Measurements from ENCODE around the gene CCHCR1.
"Not testable (repeated sequence)": the region's sequence is repeated elsewhere in the genome, so short reads cannot be mapped to it uniquely, and the experiment has no call there.

The CCHCR1 gene

GRCh38 chr6:31157513-31158139 is at the start of gene CCHCR1:
Gene CCHCR1, minus strand, starts transcription at chr6:31157802. Its CDS starts 202 bp downstream, at chr6:31157600.
- peak; percentile 1 for DNase-seq

DNA sequence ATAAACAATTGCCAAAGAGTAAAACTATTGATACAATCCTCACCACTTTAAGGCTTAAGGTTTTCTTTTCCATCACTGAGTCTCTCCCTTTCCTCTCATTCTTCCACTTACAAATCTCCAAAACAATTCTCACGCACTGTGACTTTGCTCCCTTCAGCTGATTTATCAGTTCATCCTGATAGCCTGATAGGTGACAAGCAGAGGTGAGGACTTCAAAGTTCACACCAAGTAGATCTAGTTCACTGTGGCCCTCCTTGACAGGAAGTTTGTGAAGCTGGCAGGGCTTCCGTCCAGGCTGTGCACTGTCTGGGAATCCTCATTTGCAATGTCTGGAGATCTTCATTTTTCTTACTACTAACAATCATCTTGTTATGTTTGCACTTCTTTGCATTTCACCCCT is 48.0 kb upstream of the CCHCR1 start:
- no peak for DNase-seq

DNA sequence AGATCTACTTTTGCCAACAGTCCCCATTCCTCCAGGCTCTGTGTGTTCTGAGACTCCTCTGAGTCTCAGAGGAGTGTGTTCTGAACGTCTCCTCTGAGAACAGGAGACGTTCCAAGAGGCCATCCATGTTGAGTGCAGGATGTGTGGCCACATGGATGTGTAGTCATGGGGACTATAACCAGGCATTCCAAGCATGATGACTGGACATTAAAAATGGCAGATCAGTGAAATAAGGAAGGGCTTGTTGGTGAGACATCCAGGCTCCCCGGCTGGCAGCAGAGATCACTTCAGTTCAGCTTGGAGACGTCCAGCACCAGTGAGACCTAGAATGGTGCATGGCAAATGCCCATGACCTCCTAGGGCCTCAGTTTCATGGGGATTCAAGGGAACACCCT is 47.1 kb upstream of the CCHCR1 start:
- no peak for DNase-seq

DNA sequence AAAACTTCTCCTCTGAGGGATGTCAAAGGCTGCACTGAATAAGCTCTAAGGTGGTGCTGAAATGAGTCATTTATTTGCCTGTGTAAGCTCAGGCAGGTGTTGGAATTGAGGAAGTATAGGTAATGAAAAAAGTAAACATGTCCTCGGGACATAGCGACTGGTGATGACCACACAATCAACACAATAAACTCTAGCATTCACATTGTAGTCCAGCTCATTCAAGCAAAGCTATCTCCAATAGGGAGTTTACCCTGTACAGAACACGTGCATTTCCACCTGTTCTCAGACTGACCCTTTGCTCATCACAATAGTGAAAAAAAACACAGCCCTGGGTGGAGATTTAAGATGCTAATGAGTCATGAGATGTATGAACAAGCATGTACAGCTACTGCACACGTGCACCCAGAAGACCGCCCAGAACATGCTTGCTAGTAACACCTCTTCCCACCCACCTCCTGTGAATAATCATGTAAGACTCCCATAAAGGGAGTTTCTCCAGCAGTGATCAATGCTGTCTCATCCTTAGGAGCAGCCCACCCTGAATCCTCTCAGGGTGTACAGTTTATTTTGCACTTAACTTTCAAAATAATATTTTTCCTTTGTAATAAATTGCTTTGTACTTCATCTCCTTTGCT is 45.9 kb upstream of the CCHCR1 start:
- DNase-seq = peak; percentile 74

DNA sequence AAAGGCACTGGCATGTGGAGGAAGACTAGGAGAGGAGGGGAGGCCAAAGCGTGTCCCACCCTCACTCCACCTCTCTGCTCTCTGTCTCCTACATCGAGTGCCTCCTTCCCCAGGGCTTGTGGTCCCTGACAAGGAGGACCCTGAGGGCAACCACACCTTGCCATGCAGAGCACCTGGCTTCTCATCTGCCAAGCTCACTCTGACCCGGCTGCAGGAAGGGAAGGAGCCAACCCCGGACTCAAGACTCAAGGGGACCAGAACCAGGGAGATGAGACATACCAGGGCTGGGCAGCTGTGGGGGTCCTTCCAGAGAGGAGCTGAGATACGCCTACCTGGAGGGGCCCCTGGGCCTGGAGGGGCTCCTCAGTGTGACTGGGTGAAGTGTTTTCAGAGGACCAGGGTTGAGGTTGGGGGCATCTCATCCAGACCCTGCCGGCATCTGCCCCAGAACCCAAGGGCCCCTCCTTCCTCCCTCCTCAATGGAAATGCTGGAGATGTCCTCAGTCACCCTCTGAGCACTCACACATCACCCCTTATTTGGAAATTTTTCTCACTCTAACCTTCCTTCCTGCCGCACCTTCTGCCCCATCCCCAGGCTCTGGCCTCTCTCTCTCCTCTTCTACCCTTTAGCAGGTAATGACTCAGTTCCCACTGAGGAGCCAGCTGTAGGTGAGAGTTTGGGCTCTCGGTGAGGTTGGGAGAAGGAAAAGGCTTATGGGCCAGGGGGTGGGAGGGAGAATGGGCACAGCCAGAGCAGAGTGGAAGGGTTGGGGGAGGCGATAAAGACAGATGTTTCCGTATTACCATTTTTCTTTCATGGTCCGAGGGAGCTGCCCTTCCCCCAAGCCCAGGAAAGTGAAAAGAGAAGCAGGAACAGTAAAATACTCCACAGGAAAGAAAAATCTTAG is 44.9 kb upstream of the CCHCR1 start:
- DNase-seq = peak; percentile 30

- not testable (repeated sequence) for DNase-seq
These were observed 41.5 kb upstream of the CCHCR1 start for GRCh38 chr6:31199105-31199452.

GRCh38 chr6:31197559-31198305 is 40.1 kb upstream of the CCHCR1 start:
- peak; percentile 95 for DNase-seq

GRCh38 chr6:31196251-31197022 is 38.8 kb upstream of the CCHCR1 start:
- DNase-seq = peak; percentile 29

- DNase-seq = not testable (repeated sequence)
These were observed 37.8 kb upstream of the CCHCR1 start for GRCh38 chr6:31195308-31195979.

DNA sequence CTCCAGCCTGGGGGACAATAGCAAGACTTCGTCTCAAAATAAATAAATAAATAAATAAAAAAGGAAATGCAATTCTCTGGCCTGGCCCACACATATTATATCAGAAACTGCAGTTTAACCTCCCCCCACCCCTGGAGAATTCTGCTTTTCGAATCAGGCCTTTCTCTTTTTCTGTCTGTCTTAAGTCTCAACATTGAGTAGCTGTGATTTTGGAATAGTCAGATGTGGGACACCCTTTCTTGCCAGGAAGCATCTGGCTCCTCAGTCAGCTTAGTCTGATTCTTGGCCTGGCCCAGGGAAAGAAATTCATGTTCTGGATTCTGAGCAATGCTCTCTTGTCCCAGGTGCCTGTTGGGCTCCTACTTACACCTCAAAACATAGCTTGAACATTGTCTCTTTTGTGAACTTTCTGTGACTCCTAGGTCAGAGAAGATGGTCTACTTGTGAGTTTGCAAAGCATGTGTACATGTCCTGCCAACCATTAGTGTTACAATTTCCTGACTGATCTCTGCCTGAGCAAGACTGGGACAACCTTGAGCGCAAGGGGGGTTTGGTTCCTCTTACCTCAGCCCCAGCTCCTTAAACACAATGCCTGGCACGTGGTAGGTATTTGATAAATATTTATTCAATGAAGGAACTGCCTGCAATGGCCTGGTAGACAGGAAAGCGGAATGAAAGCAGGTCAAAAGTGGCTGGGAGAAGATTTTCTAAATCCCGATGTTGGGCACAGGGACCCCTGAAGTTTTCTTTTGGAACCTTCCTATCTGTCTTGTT is 36.6 kb upstream of the CCHCR1 start:
- DNase-seq = no peak

GRCh38 chr6:31193206-31193605 is 35.6 kb upstream of the CCHCR1 start:
- DNase-seq = no peak

GRCh38 chr6:31192431-31193105 is 35.0 kb upstream of the CCHCR1 start:
- DNase-seq = peak; percentile 80

DNA sequence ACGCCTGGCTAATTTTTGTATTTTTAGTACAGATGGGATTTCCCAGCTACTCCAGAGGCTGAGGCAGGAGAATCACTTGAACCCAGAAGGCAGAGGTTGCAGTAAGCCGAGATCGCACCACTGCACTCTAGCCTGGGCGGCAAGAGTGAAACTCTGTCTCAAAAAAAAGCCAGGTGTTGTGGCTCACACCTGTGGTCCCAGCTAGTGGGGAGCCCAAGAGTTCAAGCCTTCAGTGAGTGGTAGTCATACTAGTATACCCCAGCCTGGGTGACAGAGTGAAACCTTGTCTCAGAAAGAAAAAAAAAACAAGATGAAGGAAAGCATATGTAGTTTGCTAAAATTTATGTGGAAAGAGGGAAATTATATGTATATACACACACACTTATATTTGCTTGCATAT is 32.9 kb upstream of the CCHCR1 start:
- DNase-seq = no peak

GRCh38 chr6:31189223-31189622 is 31.6 kb upstream of the CCHCR1 start:
- not testable (repeated sequence) for DNase-seq

DNA sequence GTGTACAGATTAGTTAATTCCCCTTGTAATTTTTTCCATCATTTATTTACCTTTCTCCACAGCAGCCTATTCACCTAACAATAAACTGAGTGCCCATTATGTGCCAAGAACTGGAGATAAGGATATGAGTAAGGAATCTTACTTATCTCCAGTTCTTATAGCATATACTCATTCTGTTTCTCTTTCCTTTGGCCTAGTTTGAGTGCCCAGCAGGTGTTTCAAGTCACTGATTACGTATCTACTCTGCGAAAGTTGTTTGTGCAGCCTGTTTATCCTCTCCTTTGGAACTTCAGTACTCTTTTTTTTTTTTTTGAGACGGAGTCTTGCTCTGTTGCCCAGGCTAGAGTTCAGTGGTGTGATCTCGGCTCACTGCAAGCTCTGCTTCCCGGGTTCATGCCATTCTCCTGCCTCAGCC is 30.2 kb upstream of the CCHCR1 start:
- DNase-seq = no peak

GRCh38 chr6:31186052-31186734 is 28.6 kb upstream of the CCHCR1 start:
- no peak for DNase-seq

- DNase-seq = not testable (repeated sequence)
These were observed 28.1 kb upstream of the CCHCR1 start for GRCh38 chr6:31185695-31186051.

DNA sequence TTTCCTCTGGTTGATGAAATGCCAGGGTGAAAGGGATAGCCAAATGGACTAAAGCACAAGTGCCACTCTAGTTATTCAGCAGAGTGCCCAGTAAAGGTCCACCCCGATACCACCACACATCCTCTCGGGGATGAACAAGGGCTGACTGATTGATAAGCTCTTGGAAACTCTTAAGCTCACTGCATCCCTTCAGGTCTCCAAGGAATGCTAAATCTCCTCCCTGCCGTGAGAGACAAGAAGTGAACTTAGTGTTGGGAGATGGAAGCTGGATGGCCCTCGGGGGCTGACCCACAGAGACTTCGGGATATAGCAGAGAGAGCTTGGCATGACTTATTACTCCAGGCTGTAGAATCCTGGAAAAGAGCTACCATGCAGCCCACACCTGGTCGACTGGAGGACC is 26.3 kb upstream of the CCHCR1 start:
- not testable (repeated sequence) for DNase-seq

DNA sequence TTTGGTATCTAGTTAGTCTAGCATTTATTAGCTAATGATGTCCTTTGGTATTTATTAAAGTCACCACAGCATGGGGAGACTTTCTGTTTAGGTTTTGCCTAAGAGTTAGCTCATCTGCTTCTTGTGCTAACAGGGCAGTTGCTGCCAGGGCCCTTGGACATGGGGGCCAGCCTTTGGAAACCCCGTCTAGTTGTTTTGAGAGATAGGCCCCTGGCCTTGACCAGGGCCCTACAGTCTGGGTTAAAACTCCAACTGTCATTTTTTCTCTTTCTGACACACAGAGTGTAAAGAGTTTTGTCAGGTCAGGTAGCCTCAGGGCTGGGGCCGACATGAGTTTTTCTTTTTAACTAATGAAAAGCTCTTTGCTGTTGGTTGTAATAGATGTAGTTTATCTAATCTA is 25.7 kb upstream of the CCHCR1 start:
- DNase-seq = not testable (repeated sequence)

DNA sequence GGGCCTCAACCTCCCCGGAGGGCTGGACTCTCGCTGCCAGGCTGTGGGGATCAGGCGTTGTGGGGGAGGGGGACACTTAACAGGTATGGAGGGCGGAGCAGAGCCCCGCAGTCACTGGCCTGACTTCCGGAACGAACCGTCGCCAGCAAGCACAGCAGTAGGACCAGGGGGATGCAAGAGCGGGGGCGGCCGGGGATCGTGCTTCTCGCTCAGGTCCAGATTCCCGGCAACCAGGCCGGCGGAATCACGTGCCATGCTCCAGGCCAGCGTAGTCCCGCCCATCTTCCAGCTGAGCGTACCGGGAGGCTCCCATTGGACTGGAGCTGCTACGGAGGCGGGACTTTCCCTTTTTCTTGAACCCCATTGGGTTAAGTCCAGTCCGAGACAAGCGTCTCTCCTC is 22.9 kb upstream of the CCHCR1 start:
- peak; percentile 85 for DNase-seq

Data from hematopoietic multipotent progenitor cell treated with erythropoietin and hydrocortisone succinate and interleukin-3 and kit ligand, for 8 days (in vitro differentiated cells).